Activated CD4-positive, alpha-beta memory T cell treated with anti-CD3 and anti-CD28 coated beads for 36 hours (primary cell): ENCODE measurements around the gene BCL2L2. TPM values are rescaled to one million over a fixed set of nuclear protein-coding genes. Genes with fewer than 3 reads are reported as not detected.
A peak's percentile ranks its signal among the peaks of the same experiment; 100 is the strongest.

ENCODE experiments used
- CTCF ChIA-PET: fragments of 350-600 bp; sonication (Branson Sonifier 250); formaldehyde crosslinking; loops from one replicate; lab custom pipeline; 2021; ENCODE audit warnings: antibody characterized with exemption, inconsistent platforms; lab: Charles Lee
- POLR2A ChIA-PET: fragments of 350-600 bp; sonication (Branson Sonifier 250); formaldehyde crosslinking; loops from one replicate; lab custom pipeline; 2021; ENCODE audit warnings: antibody characterized with exemption; lab: Charles Lee
- DNase-seq: peaks from one replicate; pipeline ENCODE4 v3.0.0-alpha.2; 2020
- H3K27ac Mint-ChIP-seq: one replicate; pipeline ENCODE4 v1.8.0; 2021; ENCODE audit warnings: mixed read lengths
- H3K27me3 Mint-ChIP-seq: one replicate; pipeline ENCODE4 v1.8.0; 2021; ENCODE audit warnings: mixed read lengths
- H3K36me3 Mint-ChIP-seq: one replicate; pipeline ENCODE4 v1.8.0; 2021; ENCODE audit warnings: mixed read lengths
- H3K4me1 Mint-ChIP-seq: one replicate; pipeline ENCODE4 v1.8.0; 2021; ENCODE audit warnings: low read depth, mixed read lengths
- H3K4me3 Mint-ChIP-seq: one replicate; pipeline ENCODE4 v1.8.0; 2021; ENCODE audit warnings: mild to moderate bottlenecking, mixed read lengths
- H3K9me3 Mint-ChIP-seq: one replicate; pipeline ENCODE4 v1.8.0; 2021; ENCODE audit warnings: mixed read lengths
- intact Hi-C: fragments of 100-400 bp; cut with micrococcal nuclease; formaldehyde crosslinking; loops from one replicate; pipeline ENCODE4 v1.15.1; 2023
- total RNA-seq, 2 experiments: library from RNA; stranded (reverse); gene quantifications; one replicate each; pipeline ENCODE4 v1.2.3, GENCODE V29; 2021

BCL2L2 gene
- total RNA-seq, 2 experiments from 2014 or later, result 0.55 to 0.85 TPM

DNA sequence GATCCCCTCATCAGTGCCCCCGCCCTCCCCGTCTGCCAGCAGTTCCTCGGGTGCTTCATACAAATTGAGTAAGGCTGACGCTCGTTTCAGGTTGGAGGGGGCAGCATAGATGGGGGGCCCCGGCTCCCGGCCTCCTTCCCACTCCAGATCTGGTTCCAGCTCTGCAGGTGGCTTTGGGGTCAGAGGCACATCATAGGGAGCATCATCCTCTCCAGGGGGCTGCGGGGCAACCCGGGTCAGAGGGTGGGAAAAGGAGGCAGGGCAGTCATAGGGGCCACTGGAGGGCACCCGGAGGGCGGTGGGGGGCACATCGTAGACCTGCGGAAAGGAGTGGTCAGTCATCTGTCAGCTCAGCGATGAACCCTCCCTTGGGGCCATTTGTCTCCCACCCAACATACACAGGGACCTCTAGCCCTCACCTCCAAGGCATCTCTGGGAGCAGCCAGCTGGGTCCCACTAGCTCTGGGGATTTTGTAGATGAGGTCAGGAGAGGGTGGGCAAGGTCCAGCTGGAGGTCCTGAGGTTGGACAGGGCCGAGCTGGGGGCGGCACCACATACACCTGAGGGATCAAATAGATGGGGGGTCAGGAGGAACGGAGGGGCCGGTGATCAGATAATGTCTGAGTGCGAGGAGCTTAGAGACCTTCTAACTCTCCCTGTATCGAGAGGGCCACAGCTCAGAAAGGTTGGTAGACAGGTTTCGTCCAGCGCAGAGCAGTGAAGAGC, 53.3 kb downstream of the BCL2L2 start:
- no peak for DNase-seq
- Mint-ChIP-seq H3K36me3 (no peaks in the 10 kb centered on the region), H3K4me3 (no peak overlapping the region), H3K27ac (no peak overlapping the region), H3K27me3 (peaks cover 16% of the 10 kb centered on the region), H3K9me3 (no peaks in the 10 kb centered on the region), H3K4me1 (peaks cover 5% of the 10 kb centered on the region)
- ChIA-PET POLR2A (no interaction called here), CTCF (interaction anchor here (0.9 to 1.9 kb wide), 3 partner anchors 20 to 239 kb away, joined by 4 to 7 read pairs (median 4); no protein-coding TSS in a partner anchor)
- intact Hi-C loops, result loop anchor here (5.0 kb wide), 1 partner anchor 33 kb away; no protein-coding TSS in a partner anchor

DNA sequence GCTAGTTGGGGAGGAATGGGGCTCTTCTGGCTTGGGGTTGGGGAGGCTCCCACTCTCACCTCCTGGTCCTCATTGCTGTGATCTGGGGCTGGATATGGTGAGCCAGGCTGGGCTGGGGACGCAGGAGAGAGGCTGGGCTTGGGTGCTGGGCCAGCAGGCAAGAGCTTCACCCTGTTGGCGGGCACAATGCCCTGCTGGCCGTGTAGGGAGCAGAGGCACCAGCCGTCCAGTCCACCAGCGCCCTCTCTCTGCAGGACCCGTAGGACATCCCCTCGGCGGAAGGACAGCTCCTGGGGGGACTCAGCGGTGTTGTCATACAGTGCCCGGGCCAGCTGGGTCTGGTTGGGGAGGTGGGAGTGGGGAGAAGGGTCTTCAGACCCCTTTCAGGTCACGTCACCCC, 53.9 kb downstream of the BCL2L2 start:
- H3K4me3 Mint-ChIP-seq, result no peak overlapping the region
- peaks cover 13% of the 10 kb centered on the region for H3K27me3 Mint-ChIP-seq
- no peak overlapping the region for H3K27ac Mint-ChIP-seq
- H3K36me3 Mint-ChIP-seq, result no peaks in the 10 kb centered on the region
- no peaks in the 10 kb centered on the region for H3K9me3 Mint-ChIP-seq
- DNase-seq, result no peak
- peaks cover 6% of the 10 kb centered on the region for H3K4me1 Mint-ChIP-seq
- ChIA-PET POLR2A (no interaction called here), CTCF (interaction anchor here (0.9 to 1.9 kb wide), 3 partner anchors 19 to 240 kb away, joined by 4 to 7 read pairs (median 4); no protein-coding TSS in a partner anchor)
- intact Hi-C loops, result loop anchor here (5.0 kb wide), 1 partner anchor 33 kb away; no protein-coding TSS in a partner anchor

- Mint-ChIP-seq H3K4me1 (peaks cover 6% of the 10 kb centered on the region), H3K27me3 (peaks cover 13% of the 10 kb centered on the region), H3K4me3 (no peak overlapping the region), H3K27ac (no peak overlapping the region), H3K36me3 (no peaks in the 10 kb centered on the region), H3K9me3 (no peaks in the 10 kb centered on the region)
- ChIA-PET POLR2A (no interaction called here), CTCF (interaction anchor here (0.8 to 1.9 kb wide), 3 partner anchors 9 to 18 kb away, joined by 3 to 9 read pairs (median 3); partner anchors contain the start of gene SLC22A17)
- intact Hi-C loops, result loop anchor here (5.0 kb wide), 1 partner anchor 34 kb away; no protein-coding TSS in a partner anchor
- peak; percentile 32 for DNase-seq
Observed at GRCh38 chr14:23361320-23361719, 54.7 kb downstream of the BCL2L2 start.

Other genes with a start within 250 kb of the BCL2L2 start
- gene CDH24, start 249.3 kb upstream of the BCL2L2 start, total RNA-seq, result 1 to 10 TPM in 1 of 2 experiments, under 1 TPM in 1; 1.00 to 1.1 TPM
- 100 to 1,000 TPM; 148 to 157 TPM for gene ACIN1, start 211.7 kb upstream of the BCL2L2 start, total RNA-seq
- gene C14orf119, start 211.3 kb upstream of the BCL2L2 start, total RNA-seq, result 10 to 100 TPM; 58.0 to 62.8 TPM
- gene CIROP, start 201.8 kb upstream of the BCL2L2 start, total RNA-seq, result not detected
- gene CEBPE, start 187.6 kb upstream of the BCL2L2 start, total RNA-seq, result under 1 TPM; 0.19 to 0.34 TPM
- gene SLC7A8, start 123.2 kb upstream of the BCL2L2 start, total RNA-seq, result 1 to 10 TPM in 1 of 2 experiments, under 1 TPM in 1; 0.83 to 1.7 TPM
- gene RNF212B, start 68.9 kb upstream of the BCL2L2 start, total RNA-seq, result not detected
- 10 to 100 TPM; 12.3 to 13.0 TPM for gene HOMEZ, start 20.7 kb upstream of the BCL2L2 start, total RNA-seq
- gene PPP1R3E, start 4.0 kb upstream of the BCL2L2 start, total RNA-seq, result 10 to 100 TPM; 12.6 to 15.8 TPM
- gene PABPN1, start 14.6 kb downstream of the BCL2L2 start, total RNA-seq, result 100 to 1,000 TPM; 198 to 209 TPM
- gene SLC22A17, start 46.1 kb downstream of the BCL2L2 start, total RNA-seq, result 1 to 10 TPM; 4.4 to 4.8 TPM
- not detected for gene EFS, start 58.3 kb downstream of the BCL2L2 start, total RNA-seq
- not detected for gene IL25, start 66.0 kb downstream of the BCL2L2 start, total RNA-seq
- gene CMTM5, start 70.2 kb downstream of the BCL2L2 start, total RNA-seq, result not detected
- under 1 TPM in 1 of 2 experiments, not detected in 1; 0.05 TPM for gene MYH6, start 101.4 kb downstream of the BCL2L2 start, total RNA-seq
- under 1 TPM in 1 of 2 experiments, not detected in 1; 0.02 TPM for gene MYH7, start 128.8 kb downstream of the BCL2L2 start, total RNA-seq
- gene NGDN, start 162.9 kb downstream of the BCL2L2 start, total RNA-seq, result 10 to 100 TPM; 42.1 to 44.1 TPM
- 1 to 10 TPM; 1.2 to 1.4 TPM for gene ZFHX2, start 244.9 kb downstream of the BCL2L2 start, total RNA-seq
- 1 to 10 TPM; 7.7 to 8.2 TPM for gene THTPA, start 249.4 kb downstream of the BCL2L2 start, total RNA-seq